IPS-11a (cell line): ENCODE data around the gene CDK5RAP3.
"Not testable (repeated sequence)": the region's sequence is repeated elsewhere in the genome, so short reads cannot be mapped to it uniquely, and the experiment has no call there.

ENCODE experiments used
- H3K4me3 ChIP-seq: one replicate; pipeline ENCODE4 v1.5.1; 2013; ENCODE audit warnings: low read depth, low read length, control low read depth

The CDK5RAP3 gene

DNA sequence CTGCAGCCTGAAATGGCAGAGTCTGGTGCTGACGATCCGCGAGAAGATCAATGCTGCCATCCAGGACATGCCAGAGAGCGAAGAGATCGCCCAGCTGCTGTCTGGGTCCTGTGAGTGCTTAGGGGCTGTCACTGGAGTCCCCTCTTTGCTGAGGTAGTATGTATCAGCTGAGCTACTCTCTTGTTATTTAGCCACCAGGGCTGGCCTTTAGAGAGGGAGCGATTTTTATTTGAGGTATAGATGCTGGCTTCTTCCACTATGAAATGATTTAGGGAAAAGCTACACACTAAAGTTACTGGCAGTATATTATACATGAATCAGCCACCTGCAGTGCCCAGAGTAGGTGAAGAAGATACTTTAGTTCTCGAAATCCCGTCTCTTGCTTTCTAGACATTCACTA, 2.6 kb downstream of the CDK5RAP3 start:
- H3K4me3 ChIP-seq: no peak overlapping the region

- H3K4me3 ChIP-seq: no peak overlapping the region
Observed at GRCh38 chr17:47975189-47975822, 4.4 kb downstream of the CDK5RAP3 start.

GRCh38 chr17:47975823-47976205, 4.9 kb downstream of the CDK5RAP3 start:
- H3K4me3 ChIP-seq: no peak overlapping the region

DNA sequence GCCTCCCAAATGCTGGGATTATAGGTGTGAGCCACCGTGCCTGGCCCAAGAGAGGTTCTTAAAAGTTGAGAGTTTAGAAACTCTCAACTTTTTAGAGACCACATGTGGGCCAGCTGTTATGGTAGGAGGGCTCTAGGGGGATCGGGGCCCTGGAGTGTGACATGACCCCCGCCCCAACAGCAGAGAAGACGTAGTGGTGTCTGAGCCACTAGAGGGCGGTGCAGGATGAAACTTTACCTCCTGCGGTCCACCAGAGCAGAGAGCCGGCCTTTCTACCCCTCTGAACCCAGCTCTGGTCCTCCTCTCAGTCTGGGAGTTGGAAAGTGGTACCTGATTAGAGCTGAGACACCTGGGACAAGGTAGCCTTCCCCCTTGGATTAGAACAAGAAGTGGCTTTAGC, 7.4 kb downstream of the CDK5RAP3 start:
- H3K4me3 ChIP-seq: no peak overlapping the region

GRCh38 chr17:47980541-47980940, 9.6 kb downstream of the CDK5RAP3 start:
- H3K4me3 ChIP-seq: no peak overlapping the region

GRCh38 chr17:47981462-47981861, 10.5 kb downstream of the CDK5RAP3 start:
- no peak overlapping the region for H3K4me3 ChIP-seq

DNA sequence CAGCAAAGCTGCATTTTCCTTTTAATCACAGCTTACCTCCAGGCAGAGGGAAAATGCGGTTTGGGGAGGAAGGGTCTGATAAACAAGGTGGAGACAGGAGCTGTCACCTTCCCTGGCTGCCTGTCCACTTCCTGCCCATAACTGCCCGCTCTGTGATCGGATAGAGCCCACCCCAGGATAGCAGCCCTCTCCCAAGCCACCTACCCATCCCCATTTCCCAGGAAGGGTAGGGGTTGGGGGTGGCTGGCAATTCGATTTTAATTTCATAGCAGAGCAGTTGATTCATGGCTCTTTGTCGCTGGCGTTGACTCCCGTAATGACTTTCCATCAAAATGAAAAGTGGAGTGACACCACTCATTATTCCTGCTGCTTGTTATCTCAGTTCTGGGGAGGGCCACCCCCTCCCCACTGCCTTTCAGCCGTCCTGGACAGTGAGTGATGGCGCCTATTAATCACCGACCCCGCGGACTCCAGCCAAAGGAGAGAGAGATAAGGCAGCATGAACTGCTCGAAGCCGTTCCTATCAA, 11.2 kb downstream of the CDK5RAP3 start:
- no peak overlapping the region for H3K4me3 ChIP-seq

DNA sequence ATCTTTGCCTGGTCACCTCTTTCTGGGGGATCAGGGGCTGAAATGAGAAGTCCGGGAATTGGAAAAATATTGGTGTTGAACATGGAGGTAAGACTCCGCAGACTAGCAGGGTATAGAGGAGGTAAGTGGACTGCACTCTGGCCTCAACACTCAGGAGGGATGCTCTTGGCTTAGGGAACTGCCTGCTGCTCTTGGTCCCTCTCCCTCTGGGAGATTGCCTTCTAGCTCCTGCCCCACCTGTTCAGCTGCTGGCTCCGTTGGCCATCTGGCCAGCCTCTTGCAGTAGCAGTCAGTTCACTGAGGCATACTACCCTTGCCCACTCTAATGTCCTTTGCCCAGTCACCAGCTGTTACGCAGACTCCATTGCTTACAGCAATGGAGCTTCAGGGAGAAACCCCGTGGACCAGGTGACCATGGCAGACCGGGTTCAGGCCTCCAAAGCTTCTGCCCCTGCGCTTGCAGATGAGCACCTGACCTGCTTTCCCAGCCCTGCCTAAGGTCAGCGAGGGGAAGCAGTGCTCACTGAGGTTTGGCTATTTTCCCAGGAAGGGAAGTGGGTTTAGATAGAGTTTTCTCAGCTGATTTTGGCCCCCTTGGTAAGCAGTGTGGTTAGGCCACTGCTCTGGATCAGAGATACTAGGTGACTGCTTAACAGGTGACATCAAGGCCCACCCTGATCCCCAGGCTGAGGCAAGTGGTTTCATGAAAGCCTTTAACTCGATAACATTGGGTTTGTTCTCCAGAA, 11.9 kb downstream of the CDK5RAP3 start:
- H3K4me3 ChIP-seq: no peak overlapping the region

GRCh38 chr17:47983492-47984223, 12.7 kb downstream of the CDK5RAP3 start:
- H3K4me3 ChIP-seq: no peak overlapping the region

DNA sequence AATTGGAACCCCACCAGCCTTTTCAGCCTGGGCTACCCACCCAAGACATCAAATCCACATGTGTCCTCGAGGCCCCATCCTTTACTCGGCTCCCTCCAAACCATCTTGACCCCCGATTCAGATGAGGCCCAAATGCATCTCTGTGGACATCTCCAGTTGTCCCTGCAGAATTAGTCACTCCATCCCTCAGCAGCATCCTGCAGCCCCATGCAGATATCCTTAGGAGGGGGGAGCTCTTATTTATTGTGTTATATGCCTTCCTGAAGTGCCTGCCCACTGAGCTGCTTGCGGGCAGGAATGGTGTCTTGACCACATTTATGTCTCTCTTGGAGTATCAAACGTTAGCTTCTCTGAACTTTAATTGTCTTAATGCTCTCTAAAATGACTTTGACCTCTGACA, 15.6 kb downstream of the CDK5RAP3 start:
- H3K4me3 ChIP-seq: no peak overlapping the region

- no peak overlapping the region for H3K4me3 ChIP-seq
Observed at GRCh38 chr17:47987240-47987835, 16.4 kb downstream of the CDK5RAP3 start.

- not testable (repeated sequence) for H3K4me3 ChIP-seq
Observed at GRCh38 chr17:47988445-47988844, 17.5 kb downstream of the CDK5RAP3 start.

DNA sequence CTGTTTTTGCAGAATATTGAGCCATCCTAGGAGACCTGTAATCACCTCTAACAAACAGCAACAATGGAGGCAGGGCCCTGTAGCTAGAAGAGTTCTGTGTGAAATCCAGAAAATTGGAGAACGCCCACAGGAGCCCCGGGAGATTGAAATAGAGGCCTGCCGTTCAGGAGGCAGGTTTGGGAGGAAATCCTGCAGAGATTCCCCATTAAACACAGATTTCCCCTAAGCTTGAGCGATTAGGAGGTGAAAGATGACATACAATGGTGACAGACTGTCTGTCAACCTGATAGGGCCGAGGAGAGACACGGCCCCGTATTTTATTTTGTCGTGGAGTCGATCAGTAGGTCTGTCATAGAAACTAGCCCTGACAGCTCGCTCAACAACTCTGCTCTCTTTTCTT, 18.2 kb downstream of the CDK5RAP3 start:
- no peak overlapping the region for H3K4me3 ChIP-seq

- no peak overlapping the region for H3K4me3 ChIP-seq
Observed at GRCh38 chr17:47989700-47990099, 18.8 kb downstream of the CDK5RAP3 start.

- H3K4me3 ChIP-seq: no peak overlapping the region
Observed at GRCh38 chr17:47990962-47991731, 20.2 kb downstream of the CDK5RAP3 start.

DNA sequence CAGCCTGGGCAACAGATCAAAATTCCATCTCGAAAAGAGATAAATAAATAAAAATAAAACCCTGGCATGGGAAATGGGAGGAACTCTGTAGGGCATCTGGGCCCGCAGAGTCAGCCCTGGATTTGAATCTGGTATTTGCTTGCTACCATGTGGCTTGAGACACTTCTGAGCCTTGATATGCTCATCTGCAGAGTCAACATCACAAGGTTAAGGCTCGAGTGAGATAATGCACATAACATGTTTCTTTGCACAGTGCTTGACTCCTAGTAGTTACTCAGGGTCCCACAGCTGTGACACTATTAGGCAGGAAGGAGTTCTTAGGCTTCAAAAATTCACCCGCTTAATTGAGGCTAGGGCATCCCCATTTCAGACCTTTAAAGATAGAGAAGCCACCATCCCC, 21.3 kb downstream of the CDK5RAP3 start:
- no peak overlapping the region for H3K4me3 ChIP-seq

GRCh38 chr17:47993031-47993564, 22.2 kb downstream of the CDK5RAP3 start:
- H3K4me3 ChIP-seq: no peak overlapping the region

GRCh38 chr17:47993964-47994363, 23.1 kb downstream of the CDK5RAP3 start:
- no peak overlapping the region for H3K4me3 ChIP-seq

DNA sequence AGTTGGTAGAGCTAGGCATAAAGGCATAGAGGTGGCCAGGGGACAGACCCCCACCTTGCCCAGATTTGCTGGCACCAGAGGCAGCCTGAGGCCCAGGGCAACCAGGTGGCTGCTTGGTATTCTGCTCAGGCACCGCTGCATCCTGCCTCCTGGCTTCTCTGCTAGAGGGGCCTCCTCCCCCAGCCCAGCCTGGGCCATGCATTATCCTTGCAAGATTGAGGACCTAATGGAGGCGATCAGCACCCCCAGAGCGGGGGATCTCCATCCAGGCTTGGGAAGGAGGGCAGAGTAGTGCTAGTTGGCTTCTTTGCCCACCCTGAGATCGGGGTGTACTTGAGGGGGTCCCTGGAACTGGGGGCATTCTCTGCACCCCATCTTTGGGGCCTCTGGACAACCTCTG, 23.8 kb downstream of the CDK5RAP3 start:
- H3K4me3 ChIP-seq: no peak overlapping the region

- no peak overlapping the region for H3K4me3 ChIP-seq
Observed at GRCh38 chr17:47995241-47995935, 24.5 kb downstream of the CDK5RAP3 start.
